ENCODE data around the gene TENM3. TPM values are rescaled to one million over a fixed set of nuclear protein-coding genes. Genes with fewer than 3 reads are reported as not detected.
A peak's percentile ranks its signal among the peaks of the same experiment; 100 is the strongest.

TENM3 gene
- total RNA-seq, 1 donor: 14.0 TPM

DNA sequence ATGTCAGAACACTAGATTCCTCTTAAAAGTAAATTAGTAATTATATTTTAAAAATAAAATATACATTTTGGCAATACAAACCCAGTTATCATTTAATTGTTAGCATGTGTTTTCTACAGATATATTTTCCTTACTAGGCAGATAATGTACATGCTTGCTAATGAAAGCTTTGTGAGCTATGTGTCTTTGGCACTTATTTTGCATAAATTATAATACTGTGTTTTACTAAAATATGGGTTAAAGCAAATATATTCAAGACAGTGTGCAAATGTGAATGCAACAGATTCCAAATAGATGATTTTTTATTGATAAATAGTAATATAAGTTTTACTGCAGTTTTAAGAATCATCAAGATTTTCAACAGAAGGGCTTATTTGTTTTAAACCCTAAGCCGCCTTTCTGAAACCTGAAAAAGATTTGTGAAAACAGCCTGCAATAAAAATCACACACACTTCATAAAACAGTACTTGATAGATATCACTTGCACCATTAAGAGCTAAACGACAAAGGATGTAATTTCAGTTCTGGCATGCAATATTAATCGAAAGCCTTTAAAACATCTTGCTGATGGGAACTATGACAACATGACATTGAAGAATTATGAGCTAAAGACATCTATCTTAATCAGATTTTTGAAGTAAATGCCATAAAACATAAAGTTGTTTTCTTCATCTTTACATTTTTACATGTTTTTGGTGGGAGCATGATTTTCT, 340.7 kb downstream of the TENM3 start:
- TF ChIP-seq, protein P1, sequence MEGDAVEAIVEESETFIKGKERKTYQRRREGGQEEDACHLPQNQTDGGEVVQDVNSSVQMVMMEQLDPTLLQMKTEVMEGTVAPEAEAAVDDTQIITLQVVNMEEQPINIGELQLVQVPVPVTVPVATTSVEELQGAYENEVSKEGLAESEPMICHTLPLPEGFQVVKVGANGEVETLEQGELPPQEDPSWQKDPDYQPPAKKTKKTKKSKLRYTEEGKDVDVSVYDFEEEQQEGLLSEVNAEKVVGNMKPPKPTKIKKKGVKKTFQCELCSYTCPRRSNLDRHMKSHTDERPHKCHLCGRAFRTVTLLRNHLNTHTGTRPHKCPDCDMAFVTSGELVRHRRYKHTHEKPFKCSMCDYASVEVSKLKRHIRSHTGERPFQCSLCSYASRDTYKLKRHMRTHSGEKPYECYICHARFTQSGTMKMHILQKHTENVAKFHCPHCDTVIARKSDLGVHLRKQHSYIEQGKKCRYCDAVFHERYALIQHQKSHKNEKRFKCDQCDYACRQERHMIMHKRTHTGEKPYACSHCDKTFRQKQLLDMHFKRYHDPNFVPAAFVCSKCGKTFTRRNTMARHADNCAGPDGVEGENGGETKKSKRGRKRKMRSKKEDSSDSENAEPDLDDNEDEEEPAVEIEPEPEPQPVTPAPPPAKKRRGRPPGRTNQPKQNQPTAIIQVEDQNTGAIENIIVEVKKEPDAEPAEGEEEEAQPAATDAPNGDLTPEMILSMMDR (IDR thresholded peaks at IDR 0.05; ENCODE audit: insufficient read depth, low read length): no peak
- DNase-seq (ENCODE audit: low read depth): no peak
- H3K4me3 ChIP-seq (ENCODE audit: low read depth, low read length): no peak overlapping the region

DNA sequence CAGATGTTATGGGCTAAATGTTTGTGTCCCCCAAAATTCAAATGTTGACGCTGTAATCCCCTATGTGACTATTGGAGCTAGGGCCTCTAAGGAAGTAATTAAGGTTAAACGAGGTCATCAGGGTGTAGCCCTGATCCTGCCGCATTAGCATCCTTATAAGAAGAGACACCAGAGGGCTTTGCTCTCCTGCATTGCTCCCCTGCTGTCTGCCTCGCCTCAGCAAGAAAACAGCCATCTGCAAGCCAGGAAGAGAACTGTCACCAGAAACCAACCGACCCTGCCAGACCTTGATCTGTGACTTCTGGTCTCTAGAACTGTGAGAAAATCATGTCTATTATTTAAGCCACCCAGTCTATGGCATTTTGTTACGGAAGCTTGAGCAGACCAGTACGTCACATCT, 342.1 kb downstream of the TENM3 start:
- TF ChIP-seq, protein P1 (IDR thresholded peaks at IDR 0.05; ENCODE audit: insufficient read depth, low read length): no peak
- H3K4me3 ChIP-seq (ENCODE audit: low read depth, low read length): no peak overlapping the region
- DNase-seq (ENCODE audit: low read depth): no peak

DNA sequence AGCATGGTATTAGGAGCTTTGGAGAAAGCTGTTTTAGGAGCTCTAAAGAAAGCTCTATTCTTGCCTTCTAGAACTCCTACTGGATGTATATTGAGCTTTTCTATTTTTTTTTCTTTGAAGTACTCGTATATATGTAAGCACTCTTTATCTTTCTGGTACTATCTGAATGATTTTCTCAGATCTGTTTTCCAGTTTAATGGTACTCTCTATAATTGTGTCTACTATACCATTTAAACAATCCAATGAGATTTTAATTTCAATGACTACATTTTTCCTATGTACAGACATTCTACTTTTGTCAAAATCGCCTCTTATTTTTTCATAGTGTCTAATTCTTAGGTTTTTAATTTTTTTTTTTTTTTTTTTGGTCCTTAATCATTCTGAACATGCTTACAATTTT, 345.9 kb downstream of the TENM3 start:
- no peak for DNase-seq (ENCODE audit: low read depth)
- TF ChIP-seq, protein P1 (IDR thresholded peaks at IDR 0.05; ENCODE audit: insufficient read depth, low read length): no peak
- no peak overlapping the region for H3K4me3 ChIP-seq (ENCODE audit: low read depth, low read length)

DNA sequence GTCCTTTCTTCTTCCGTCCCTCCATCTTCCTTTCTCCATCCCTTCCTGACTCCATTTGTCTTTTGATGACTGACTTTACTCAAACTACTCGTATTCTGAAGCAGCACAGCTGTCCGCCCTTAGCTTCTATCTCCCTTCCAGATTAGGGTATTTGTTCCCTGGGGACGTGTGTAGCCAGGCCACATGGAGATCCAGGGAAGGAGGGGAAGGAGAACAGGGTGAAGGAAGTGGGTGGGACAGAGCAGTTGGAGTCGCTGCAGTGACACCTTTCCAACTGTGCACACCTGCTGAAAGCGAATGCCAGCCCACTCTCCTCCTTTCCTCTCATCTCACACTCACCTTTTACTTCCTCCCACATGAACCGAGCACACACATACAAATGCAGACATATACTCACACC, 350.2 kb downstream of the TENM3 start:
- DNase-seq (ENCODE audit: low read depth): no peak
- TF ChIP-seq, protein P1 (IDR thresholded peaks at IDR 0.05; ENCODE audit: insufficient read depth, low read length): no peak
- no peak overlapping the region for H3K4me3 ChIP-seq (ENCODE audit: low read depth, low read length)

DNA sequence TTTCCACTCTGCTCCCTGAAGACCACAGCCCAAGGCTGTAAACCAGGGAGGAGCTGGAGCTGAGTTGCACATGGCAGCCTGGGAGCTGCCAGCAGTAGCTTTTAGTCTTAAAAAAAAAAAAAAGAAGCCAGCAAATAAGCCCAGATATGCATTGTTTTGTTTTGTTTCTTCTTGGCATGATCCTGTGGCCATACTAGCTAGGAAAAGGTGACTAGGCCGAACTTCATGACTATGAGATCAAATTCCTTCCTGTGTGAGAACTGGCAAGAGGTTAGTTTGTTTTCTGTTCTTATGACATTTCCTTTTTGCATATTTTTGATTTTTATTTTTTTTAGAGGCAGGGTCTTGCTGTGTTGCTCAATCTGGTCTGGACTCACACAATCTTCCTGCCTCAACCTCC, 350.7 kb downstream of the TENM3 start:
- peak; percentile 15 for DNase-seq (ENCODE audit: low read depth)
- TF ChIP-seq, protein P1 (IDR thresholded peaks at IDR 0.05; ENCODE audit: insufficient read depth, low read length): no peak
- no peak overlapping the region for H3K4me3 ChIP-seq (ENCODE audit: low read depth, low read length)

DNA sequence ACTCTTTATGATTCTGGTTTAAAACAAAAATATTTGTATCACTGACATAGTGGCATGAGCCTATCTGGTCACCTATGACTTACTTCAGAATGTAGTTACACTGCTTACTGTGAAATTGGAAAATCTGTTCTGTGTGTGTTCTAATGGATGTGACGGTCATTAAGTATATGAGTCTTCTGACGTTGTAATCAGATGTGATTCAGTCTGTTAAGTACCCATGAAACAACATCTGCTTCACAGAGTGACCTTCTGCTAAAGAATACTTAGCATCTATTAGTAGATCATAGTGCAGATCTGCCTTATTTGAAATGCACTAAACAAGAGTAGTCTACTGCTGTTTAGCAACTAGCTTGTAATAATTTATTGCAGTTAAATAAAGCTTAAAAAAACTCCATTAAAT, 356.9 kb downstream of the TENM3 start:
- DNase-seq (ENCODE audit: low read depth): no peak
- TF ChIP-seq, protein P1 (IDR thresholded peaks at IDR 0.05; ENCODE audit: insufficient read depth, low read length): no peak
- no peak overlapping the region for H3K4me3 ChIP-seq (ENCODE audit: low read depth, low read length)

DNA sequence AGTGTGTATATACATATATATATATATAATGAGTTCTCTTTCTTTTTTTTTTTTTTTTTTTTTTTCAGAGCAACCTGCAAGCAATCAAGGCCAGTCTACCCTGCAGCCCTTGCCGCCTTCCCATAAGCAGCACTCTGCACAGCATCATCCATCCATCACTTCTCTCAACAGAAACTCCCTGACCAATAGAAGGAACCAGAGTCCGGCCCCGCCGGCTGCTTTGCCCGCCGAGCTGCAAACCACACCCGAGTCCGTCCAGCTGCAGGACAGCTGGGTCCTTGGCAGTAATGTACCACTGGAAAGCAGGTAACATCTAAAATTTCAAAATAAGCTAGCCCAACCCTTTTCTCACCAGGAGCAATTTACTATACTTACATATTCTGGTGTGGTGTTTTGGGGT, 357.7 kb downstream of the TENM3 start:
- DNase-seq (ENCODE audit: low read depth): no peak
- TF ChIP-seq, protein P1 (IDR thresholded peaks at IDR 0.05; ENCODE audit: insufficient read depth, low read length): no peak
- H3K4me3 ChIP-seq (ENCODE audit: low read depth, low read length): no peak overlapping the region

Data from fibroblast of the aortic adventitia (primary cell).